ENCODE results near the gene LASP1NB.
"Not testable (repeated sequence)": the region's sequence is repeated elsewhere in the genome, so short reads cannot be mapped to it uniquely, and the experiment has no call there.

The LASP1NB gene

GRCh38 chr17:38918129-38918913 lies 7.1 kb upstream of the LASP1NB start:
- no peak for DNase-seq (ENCODE audit: low spot score)

- DNase-seq (ENCODE audit: low spot score), result no peak
Observed at GRCh38 chr17:38918916-38919315, 6.5 kb upstream of the LASP1NB start.

- no peak for DNase-seq (ENCODE audit: low spot score)
Observed at GRCh38 chr17:38919316-38920078, 5.9 kb upstream of the LASP1NB start.

- DNase-seq (ENCODE audit: low spot score), result no peak
Observed at GRCh38 chr17:38920374-38921291, 4.8 kb upstream of the LASP1NB start.

GRCh38 chr17:38921756-38922411 lies 3.5 kb upstream of the LASP1NB start:
- no peak for DNase-seq (ENCODE audit: low spot score)

GRCh38 chr17:38922538-38923297 lies 2.7 kb upstream of the LASP1NB start:
- no peak for DNase-seq (ENCODE audit: low spot score)

GRCh38 chr17:38926293-38927070 lies 1.1 kb downstream of the LASP1NB start:
- DNase-seq (ENCODE audit: low spot score), result no peak

- not testable (repeated sequence) for DNase-seq (ENCODE audit: low spot score)
Observed at GRCh38 chr17:38930782-38931181, 5.4 kb downstream of the LASP1NB start.

GRCh38 chr17:38933962-38934361 lies 8.5 kb downstream of the LASP1NB start:
- DNase-seq (ENCODE audit: low spot score), result not testable (repeated sequence)

GRCh38 chr17:38939987-38940386 lies 14.6 kb downstream of the LASP1NB start:
- DNase-seq (ENCODE audit: low spot score), result no peak

- no peak for DNase-seq (ENCODE audit: low spot score)
Observed at GRCh38 chr17:38940404-38940803, 15.0 kb downstream of the LASP1NB start.

- no peak for DNase-seq (ENCODE audit: low spot score)
Observed at GRCh38 chr17:38942696-38943334, 17.4 kb downstream of the LASP1NB start.

- no peak for DNase-seq (ENCODE audit: low spot score)
Observed at GRCh38 chr17:38943607-38944006, 18.2 kb downstream of the LASP1NB start.

GRCh38 chr17:38947189-38947588 lies 21.8 kb downstream of the LASP1NB start:
- no peak for DNase-seq (ENCODE audit: low spot score)

GRCh38 chr17:38953800-38954199 lies 28.4 kb downstream of the LASP1NB start:
- not testable (repeated sequence) for DNase-seq (ENCODE audit: low spot score)

- DNase-seq (ENCODE audit: low spot score), result no peak
Observed at GRCh38 chr17:38958326-38958725, 32.9 kb downstream of the LASP1NB start.

GRCh38 chr17:38958756-38959155 lies 33.3 kb downstream of the LASP1NB start:
- DNase-seq (ENCODE audit: low spot score), result no peak

GRCh38 chr17:38959508-38959907 lies 34.1 kb downstream of the LASP1NB start:
- no peak for DNase-seq (ENCODE audit: low spot score)

- DNase-seq (ENCODE audit: low spot score), result no peak
Observed at GRCh38 chr17:38960402-38960801, 35.0 kb downstream of the LASP1NB start.

GRCh38 chr17:38961413-38961812 lies 36.0 kb downstream of the LASP1NB start:
- no peak for DNase-seq (ENCODE audit: low spot score)
